CD4-positive, alpha-beta memory T cell (primary cell): ENCODE results near the gene CHST13. TPM values are rescaled to one million over a fixed set of nuclear protein-coding genes. Genes with fewer than 3 reads are reported as not detected.
"Not testable (repeated sequence)": the region's sequence is repeated elsewhere in the genome, so short reads cannot be mapped to it uniquely, and the experiment has no call there.

Experiments used
- CTCF ChIA-PET: fragments of 350-600 bp; sonication (Branson Sonifier 250); formaldehyde crosslinking; loops from one replicate; lab custom pipeline; 2021; ENCODE audit warnings: inconsistent platforms; ENCODE audit not compliant: partially characterized antibody; lab: Charles Lee
- POLR2A ChIA-PET: fragments of 350-600 bp; sonication (Branson Sonifier 250); formaldehyde crosslinking; loops from one replicate; lab custom pipeline; 2021; ENCODE audit not compliant: partially characterized antibody; lab: Charles Lee
- DNase-seq, 5 donors: peaks; one replicate each; pipeline versions ENCODE4 v3.0.0 to v3.0.0-alpha.2; 2020 to 2022; ENCODE audit warnings: mixed read lengths in 1 of 5
- H3K27ac ChIP-seq: one replicate; pipeline ENCODE4 v1.7.0; 2013; ENCODE audit warnings: low read depth, low read length
- H3K27me3 ChIP-seq: 2 replicates; pipeline ENCODE4 v1.7.0; 2013; ENCODE audit warnings: mild to moderate bottlenecking, low read length, moderate library complexity; ENCODE audit not compliant: insufficient read depth
- H3K36me3 ChIP-seq: 2 replicates; pipeline ENCODE4 v1.7.0; 2013; ENCODE audit warnings: mild to moderate bottlenecking, low read length, moderate library complexity; ENCODE audit not compliant: insufficient read depth
- H3K4me1 ChIP-seq: 2 replicates; pipeline ENCODE4 v1.7.0; 2013; ENCODE audit warnings: mild to moderate bottlenecking, low read length, moderate library complexity; ENCODE audit not compliant: insufficient read depth
- H3K4me3 ChIP-seq, 2 donors: one replicate each; pipeline ENCODE4 v1.7.0; 2013; ENCODE audit warnings: low read length in 2 of 2, mild to moderate bottlenecking in 1 of 2
- H3K9me3 ChIP-seq, 2 donors: one replicate each; pipeline ENCODE4 v1.7.0; 2013; ENCODE audit warnings: low read length in 2 of 2, control low read depth in 1 of 2; ENCODE audit not compliant: control insufficient read depth in 1 of 2
- H3K27ac Mint-ChIP-seq, 7 donors: one replicate each; pipeline ENCODE4 v1.8.0; 2020 to 2021; ENCODE audit warnings: mixed read lengths in 7 of 7, mild to moderate bottlenecking in 6 of 7, inconsistent platforms in 3 of 7, moderate library complexity in 3 of 7
- H3K27me3 Mint-ChIP-seq, 2 donors: one replicate each; pipeline ENCODE4 v1.8.0; 2020 to 2021; ENCODE audit warnings: mixed read lengths in 2 of 2
- H3K36me3 Mint-ChIP-seq, 2 donors: one replicate each; pipeline ENCODE4 v1.8.0; 2020 to 2021; ENCODE audit warnings: mixed read lengths in 2 of 2, inconsistent platforms in 1 of 2, mild to moderate bottlenecking in 1 of 2
- H3K4me1 Mint-ChIP-seq, 4 donors: one replicate each; pipeline ENCODE4 v1.8.0; 2020 to 2021; ENCODE audit warnings: mixed read lengths in 4 of 4, mild to moderate bottlenecking in 1 of 4
- H3K4me3 Mint-ChIP-seq, 8 donors: one replicate each; pipeline ENCODE4 v1.8.0; 2020 to 2021; ENCODE audit warnings: mixed read lengths in 8 of 8, mild to moderate bottlenecking in 7 of 8, moderate library complexity in 6 of 8, inconsistent platforms in 3 of 8
- H3K9me3 Mint-ChIP-seq, 8 donors: one replicate each; pipeline ENCODE4 v1.8.0; 2020 to 2021; ENCODE audit warnings: mixed read lengths in 8 of 8, mild to moderate bottlenecking in 5 of 8, inconsistent platforms in 3 of 8, moderate library complexity in 1 of 8
- intact Hi-C: fragments of 100-400 bp; cut with micrococcal nuclease; formaldehyde crosslinking; loops from one replicate; pipeline ENCODE4 v1.15.1; 2023
- polyA plus RNA-seq, 2 donors: library from polyadenylated mRNA; unstranded; fragments of 300-500 nt; fragmentation: Illumina TruSeq; gene quantifications; one replicate each; pipeline ENCODE4 v1.2.3, GENCODE V29; 2021
- total RNA-seq, 2 experiments: library from RNA; stranded (reverse); gene quantifications; one replicate each; pipeline ENCODE4 v1.2.3, GENCODE V29; 2021

Gene CHST13
- total and polyA plus RNA-seq, 4 experiments from 2014 or later: 0.23 to 0.42 TPM; not detected in 2

GRCh38 chr3:126577261-126577660 lies 53.3 kb downstream of the CHST13 start:
- intact Hi-C loops: no loop called here
- CTCF ChIA-PET: no interaction called here
- no peak overlapping the region for H3K27ac Mint-ChIP-seq
- H3K27me3 Mint-ChIP-seq: peaks cover 12 to 15% of the 10 kb centered on the region in 2 donors
- no peak overlapping the region for H3K4me3 Mint-ChIP-seq
- Histone ChIP-seq H3K27ac (no peak overlapping the region), H3K27me3 (peaks cover 3% of the 10 kb centered on the region), H3K9me3 (no peaks in the 10 kb centered on the region), H3K4me3 (no peak overlapping the region), H3K36me3 (no peaks in the 10 kb centered on the region), H3K4me1 (no peaks in the 10 kb centered on the region)
- DNase-seq: no peak
- POLR2A ChIA-PET: no interaction called here
- no peaks in the 10 kb centered on the region for H3K36me3 Mint-ChIP-seq
- H3K9me3 Mint-ChIP-seq: peaks cover 0 to 2% (median 0%) of the 10 kb centered on the region in 8 donors
- no peaks in the 10 kb centered on the region for H3K4me1 Mint-ChIP-seq

GRCh38 chr3:126578702-126579101 lies 54.7 kb downstream of the CHST13 start:
- CTCF ChIA-PET: no interaction called here
- intact Hi-C loops: no loop called here
- H3K27ac Mint-ChIP-seq: no peak overlapping the region
- POLR2A ChIA-PET: no interaction called here
- H3K4me3 Mint-ChIP-seq: no peak overlapping the region
- Histone ChIP-seq H3K36me3 (no peaks in the 10 kb centered on the region), H3K27ac (no peak overlapping the region), H3K4me3 (no peak overlapping the region), H3K27me3 (peaks cover 3% of the 10 kb centered on the region), H3K4me1 (no peaks in the 10 kb centered on the region), H3K9me3 (no peaks in the 10 kb centered on the region)
- peaks cover 0 to 2% (median 0%) of the 10 kb centered on the region in 8 donors for H3K9me3 Mint-ChIP-seq
- H3K36me3 Mint-ChIP-seq: no peaks in the 10 kb centered on the region
- no peaks in the 10 kb centered on the region for H3K4me1 Mint-ChIP-seq
- H3K27me3 Mint-ChIP-seq: peaks cover 10 to 12% of the 10 kb centered on the region in 2 donors
- no peak for DNase-seq

DNA sequence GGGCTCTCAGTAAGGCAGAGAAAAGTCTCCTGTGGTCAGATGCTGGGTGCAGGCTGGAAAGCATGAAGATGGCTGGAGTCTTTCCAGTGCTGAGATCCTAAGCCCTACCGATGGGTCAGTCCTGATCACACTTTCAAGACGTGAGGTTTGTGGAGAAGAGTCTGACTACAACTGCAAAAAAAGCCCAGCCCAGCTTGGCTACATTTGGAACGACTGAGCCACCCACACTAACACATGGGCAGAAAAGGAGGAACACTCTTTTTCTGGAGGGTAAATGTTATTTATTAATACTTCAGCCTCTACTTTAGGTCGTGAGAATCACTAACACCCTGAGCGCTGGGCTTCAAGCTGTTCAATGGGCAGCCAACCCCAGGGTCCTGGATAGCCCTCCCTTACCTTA lies 56.8 kb downstream of the CHST13 start:
- H3K36me3 ChIP-seq: no peaks in the 10 kb centered on the region
- H3K27ac ChIP-seq: no peak overlapping the region
- POLR2A ChIA-PET: no interaction called here
- no peak for DNase-seq
- H3K27me3 ChIP-seq: no peaks in the 10 kb centered on the region
- Mint-ChIP-seq H3K36me3 (no peaks in the 10 kb centered on the region), H3K27me3 (peaks cover 7 to 10% of the 10 kb centered on the region in 2 donors), H3K4me1 (no peaks in the 10 kb centered on the region), H3K27ac (no peak overlapping the region), H3K9me3 (peaks cover 0 to 3% (median 0%) of the 10 kb centered on the region in 8 donors), H3K4me3 (peak overlapping the region in 1 of 8 donors; percentile 24)
- no peaks in the 10 kb centered on the region for H3K9me3 ChIP-seq
- H3K4me1 ChIP-seq: no peaks in the 10 kb centered on the region
- no peak overlapping the region for H3K4me3 ChIP-seq
- CTCF ChIA-PET: no interaction called here
- intact Hi-C loops: no loop called here

- DNase-seq: no peak
- CTCF ChIA-PET: no interaction called here
- no peaks in the 10 kb centered on the region for H3K27me3 ChIP-seq
- no peak overlapping the region for H3K4me3 ChIP-seq
- POLR2A ChIA-PET: no interaction called here
- no peaks in the 10 kb centered on the region for H3K9me3 ChIP-seq
- H3K4me1 ChIP-seq: no peaks in the 10 kb centered on the region
- Mint-ChIP-seq H3K4me1 (no peaks in the 10 kb centered on the region), H3K27me3 (peaks cover 7 to 10% of the 10 kb centered on the region in 2 donors), H3K36me3 (no peaks in the 10 kb centered on the region), H3K4me3 (no peak overlapping the region), H3K9me3 (peaks cover 0 to 3% (median 0%) of the 10 kb centered on the region in 8 donors), H3K27ac (no peak overlapping the region)
- no peak overlapping the region for H3K27ac ChIP-seq
- no peaks in the 10 kb centered on the region for H3K36me3 ChIP-seq
- intact Hi-C loops: no loop called here
These were observed 57.6 kb downstream of the CHST13 start for GRCh38 chr3:126581569-126581968.

- no peak overlapping the region for H3K4me3 Mint-ChIP-seq
- CTCF ChIA-PET: no interaction called here
- Histone ChIP-seq H3K27ac (no peak overlapping the region), H3K4me3 (no peak overlapping the region), H3K36me3 (no peaks in the 10 kb centered on the region), H3K4me1 (no peaks in the 10 kb centered on the region), H3K9me3 (no peaks in the 10 kb centered on the region), H3K27me3 (no peaks in the 10 kb centered on the region)
- POLR2A ChIA-PET: no interaction called here
- no peaks in the 10 kb centered on the region for H3K4me1 Mint-ChIP-seq
- H3K36me3 Mint-ChIP-seq: no peaks in the 10 kb centered on the region
- H3K27me3 Mint-ChIP-seq: peaks cover 9 to 10% of the 10 kb centered on the region in 2 donors
- peaks cover 0 to 7% (median 1%) of the 10 kb centered on the region in 8 donors for H3K9me3 Mint-ChIP-seq
- intact Hi-C loops: no loop called here
- DNase-seq: no peak
- no peak overlapping the region for H3K27ac Mint-ChIP-seq
These were observed 58.4 kb downstream of the CHST13 start for GRCh38 chr3:126582311-126582710.

GRCh38 chr3:126591515-126591914 lies 67.6 kb downstream of the CHST13 start:
- CTCF ChIA-PET, H3K4me1 ChIP-seq, H3K36me3 ChIP-seq, H3K36me3 Mint-ChIP-seq, intact Hi-C loops, H3K4me1 Mint-ChIP-seq, H3K27ac Mint-ChIP-seq, H3K27me3 ChIP-seq, H3K4me3 Mint-ChIP-seq, H3K9me3 ChIP-seq, DNase-seq, H3K4me3 ChIP-seq, POLR2A ChIA-PET, H3K27ac ChIP-seq: not testable (repeated sequence)
- Mint-ChIP-seq H3K9me3 (peaks cover 0 to 27% (median 15%) of the 10 kb centered on the region in 8 donors), H3K27me3 (peaks cover 21 to 23% of the 10 kb centered on the region in 2 donors)

Other genes with a start within 250 kb of the CHST13 start
- gene KLF15, start 166.7 kb upstream of the CHST13 start, total RNA-seq: under 1 TPM; 0.67 to 0.72 TPM
- not detected for gene KLF15, start 166.7 kb upstream of the CHST13 start, polyA plus RNA-seq
- gene CFAP100, start 129.2 kb upstream of the CHST13 start, total RNA-seq: not detected
- gene CFAP100, start 129.2 kb upstream of the CHST13 start, polyA plus RNA-seq: not detected
- gene ZXDC, start 48.3 kb upstream of the CHST13 start, total RNA-seq: 10 to 100 TPM; 58.2 to 66.3 TPM
- 10 to 100 TPM; 10.3 to 27.7 TPM for gene ZXDC, start 48.3 kb upstream of the CHST13 start, polyA plus RNA-seq
- not detected for gene UROC1, start 6.4 kb upstream of the CHST13 start, total RNA-seq
- not detected for gene UROC1, start 6.4 kb upstream of the CHST13 start, polyA plus RNA-seq
- not detected for gene C3orf22, start 34.8 kb downstream of the CHST13 start, total RNA-seq
- gene C3orf22, start 34.8 kb downstream of the CHST13 start, polyA plus RNA-seq: not detected
- under 1 TPM; 0.87 to 0.97 TPM for gene TXNRD3, start 131.0 kb downstream of the CHST13 start, total RNA-seq
- 1 to 10 TPM in 1 of 2 donors, under 1 TPM in 1; 0.77 to 1.0 TPM for gene TXNRD3, start 131.0 kb downstream of the CHST13 start, polyA plus RNA-seq
- 1 to 10 TPM; 7.3 to 8.9 TPM for gene CHCHD6, start 180.1 kb downstream of the CHST13 start, total RNA-seq
- 10 to 100 TPM; 11.5 to 12.3 TPM for gene CHCHD6, start 180.1 kb downstream of the CHST13 start, polyA plus RNA-seq